RPMI8226 (cell line): Measurements from ENCODE around the gene FNDC3B.
A peak's percentile ranks its signal among the peaks of the same experiment; 100 is the strongest.
"Not testable (repeated sequence)": the region's sequence is repeated elsewhere in the genome, so short reads cannot be mapped to it uniquely, and the experiment has no call there.

Experiments used
- DNase-seq: peaks from one replicate; pipeline ENCODE4 v3.0.0-alpha.2; 2015

The FNDC3B gene

DNA sequence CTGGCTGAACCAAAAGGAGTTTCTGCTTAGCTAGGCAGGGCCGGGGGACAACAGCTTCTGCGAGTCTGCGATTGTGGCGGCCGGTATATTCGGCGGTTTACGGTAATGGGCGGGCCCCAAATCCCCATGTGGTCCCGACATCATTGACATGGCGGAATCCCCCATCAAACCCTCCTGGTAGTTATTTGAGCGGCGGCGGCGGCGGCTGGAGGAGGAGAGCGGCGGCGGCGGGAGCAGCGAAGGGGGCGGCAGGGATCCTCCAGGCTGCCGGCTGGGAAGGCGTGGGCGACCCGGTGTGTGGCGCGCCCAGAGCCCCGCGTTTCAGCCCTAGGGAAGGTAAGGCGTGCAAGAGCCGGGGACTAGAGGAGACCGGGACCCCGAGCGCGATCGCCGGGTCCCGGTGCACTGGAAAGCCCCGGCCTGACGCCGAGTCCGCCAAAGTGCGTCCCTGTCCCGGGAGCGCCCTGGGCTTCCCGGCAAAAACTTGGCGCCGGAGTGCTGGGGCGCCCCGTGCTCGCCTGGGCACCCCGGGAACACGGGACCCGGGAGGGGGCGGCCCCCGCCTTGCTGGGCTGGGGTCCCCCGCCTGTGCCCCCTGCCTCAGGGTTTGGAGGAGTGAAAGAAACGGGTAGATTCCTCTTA is at the start of gene FNDC3B:
FNDC3B (plus strand) TSS at position 143 of the 642 bp plus-strand sequence. CDS start 72,902 bp downstream, outside the sequence.
- peak; percentile 99 for DNase-seq

DNA sequence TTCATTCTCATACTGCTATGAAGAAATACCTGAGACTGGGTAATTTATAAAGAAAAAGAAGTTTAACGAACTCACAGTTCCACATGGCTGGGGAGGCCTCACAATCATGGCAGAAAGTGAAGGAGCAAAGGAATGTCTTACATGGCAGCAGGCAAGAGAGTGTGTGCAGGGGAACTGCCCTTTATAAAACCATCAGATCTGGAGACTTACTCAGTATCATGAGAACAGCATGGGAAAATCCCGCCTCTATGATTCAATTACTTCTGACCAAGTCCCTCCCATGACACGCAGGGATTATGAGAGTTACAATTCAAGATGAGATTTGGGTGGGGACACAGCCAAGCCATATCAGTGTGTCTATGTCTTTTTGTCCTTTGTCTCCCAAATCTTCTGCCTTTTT is 49.1 kb upstream of the FNDC3B start:
- DNase-seq = not testable (repeated sequence)

DNA sequence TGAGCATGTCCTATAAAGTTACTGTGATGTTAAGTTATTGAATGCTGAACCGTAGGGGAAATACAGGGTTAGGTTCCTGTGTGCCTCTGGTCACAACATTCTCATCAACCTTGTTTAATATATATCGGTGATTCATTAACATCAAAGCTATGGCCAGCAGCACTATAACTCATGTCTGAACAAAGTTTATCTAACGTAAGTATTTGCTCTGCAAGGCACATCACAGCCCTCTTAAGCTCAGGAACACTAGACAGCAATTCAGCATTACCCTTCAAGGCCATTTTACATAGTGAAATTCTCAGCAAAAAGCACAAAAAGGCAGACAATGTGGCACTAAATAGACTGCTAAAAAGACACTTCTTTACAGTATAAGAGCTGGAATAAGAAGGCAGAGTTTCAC is 48.2 kb upstream of the FNDC3B start:
- DNase-seq = no peak

DNA sequence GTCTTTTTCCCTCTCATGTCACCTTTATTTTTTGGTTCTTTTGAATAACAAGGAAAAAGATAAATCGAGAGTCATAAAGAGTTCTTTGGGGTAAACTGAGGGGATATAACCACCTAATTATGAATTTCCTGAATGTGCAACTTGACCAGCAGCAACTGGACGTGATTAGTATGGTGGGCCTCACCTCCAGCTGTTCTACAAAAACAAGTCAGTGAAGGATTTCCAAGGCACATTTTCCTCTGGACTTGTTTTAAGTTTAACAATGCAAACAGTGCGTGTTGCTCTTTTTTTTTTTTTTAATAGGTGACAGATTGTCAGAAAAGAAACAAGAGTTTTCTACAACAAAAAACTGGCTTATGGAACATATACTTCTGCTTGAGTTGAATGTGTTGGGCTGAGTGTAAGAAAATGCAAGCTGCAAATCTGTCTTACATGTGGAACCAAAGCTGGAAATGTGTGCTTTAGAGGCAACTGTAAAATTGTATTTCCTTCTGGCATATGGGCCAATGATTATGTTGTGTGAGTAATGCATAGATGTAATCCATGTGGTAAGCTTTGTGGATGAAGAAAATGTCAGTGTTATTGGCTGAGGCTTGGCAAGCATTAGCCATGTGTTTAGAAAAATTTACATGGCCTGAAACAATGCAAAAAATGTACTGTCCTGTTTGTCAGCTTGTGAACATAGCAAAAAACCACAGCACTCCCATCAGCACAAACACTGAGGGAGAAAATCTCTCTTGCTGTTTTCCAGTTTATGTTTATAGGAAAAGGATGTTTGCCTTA is 44.5 kb upstream of the FNDC3B start:
- no peak for DNase-seq

DNA sequence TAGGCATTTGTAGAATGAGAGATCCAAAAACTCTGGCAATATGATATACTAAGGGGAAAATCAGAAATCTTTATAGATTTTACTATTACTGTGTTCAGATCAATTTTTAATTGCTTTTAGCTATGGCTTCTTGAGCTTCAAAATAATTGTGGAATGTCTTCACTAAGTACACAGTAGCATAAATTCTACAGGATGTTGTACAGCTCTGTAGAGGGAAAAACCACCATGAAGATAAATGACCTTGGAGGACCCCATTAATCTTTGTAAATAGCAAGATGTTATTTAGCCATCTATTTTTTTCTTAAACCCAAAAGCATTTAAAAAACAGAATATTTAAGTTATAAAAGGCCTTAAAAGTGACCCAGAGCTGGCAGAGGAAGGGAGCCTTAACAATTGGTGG is 43.9 kb upstream of the FNDC3B start:
- DNase-seq = no peak

DNA sequence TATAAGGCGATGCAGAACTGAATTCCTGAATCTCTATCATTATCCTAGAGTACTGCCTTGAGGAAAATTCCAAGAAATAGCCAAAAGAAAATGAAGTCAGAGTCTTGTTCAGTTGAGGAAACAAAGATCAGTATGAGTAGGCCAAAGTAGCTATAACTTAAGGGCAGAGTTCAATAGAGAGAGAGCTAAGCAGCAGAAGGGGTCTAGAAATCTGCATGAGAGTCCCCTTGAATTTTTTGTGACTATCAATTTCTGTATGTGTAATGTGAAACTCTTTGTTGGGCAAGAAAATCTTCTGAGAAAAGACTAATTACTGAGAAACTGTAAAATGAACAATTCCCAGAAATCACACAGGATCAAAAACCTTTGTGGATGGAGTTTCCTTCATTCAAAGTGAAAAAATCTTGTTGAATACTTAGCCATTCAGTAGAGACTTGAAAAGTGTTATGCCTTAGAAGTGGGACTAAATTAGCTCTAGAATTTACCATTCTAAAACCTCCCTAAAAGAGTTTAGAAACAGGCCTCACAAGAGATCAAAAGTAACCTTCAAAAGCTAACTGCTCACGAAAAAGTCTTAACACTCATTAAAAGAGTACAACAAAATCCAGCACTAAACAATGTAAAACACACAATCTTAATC is 43.1 kb upstream of the FNDC3B start:
- no peak for DNase-seq

DNA sequence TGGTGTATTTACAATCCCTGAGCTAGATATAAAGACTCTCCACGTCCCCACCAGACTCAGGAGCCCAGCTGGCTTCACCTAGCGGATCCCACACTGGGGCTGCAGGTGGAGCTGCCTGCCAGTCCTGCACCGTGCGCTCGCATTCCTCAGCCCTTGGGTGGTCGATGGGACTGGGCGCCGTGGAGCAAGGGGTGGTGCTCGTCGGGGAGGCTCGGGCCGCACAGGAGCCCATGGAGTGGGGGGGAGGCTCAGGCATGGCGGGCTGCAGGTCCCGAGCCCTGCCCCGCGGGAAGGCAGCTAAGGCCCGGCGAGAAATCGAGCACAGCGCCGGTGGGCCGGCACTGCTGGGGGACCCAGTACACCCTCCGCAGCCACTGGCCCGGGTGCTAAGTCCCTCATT is 40.6 kb upstream of the FNDC3B start:
- DNase-seq = not testable (repeated sequence)

DNA sequence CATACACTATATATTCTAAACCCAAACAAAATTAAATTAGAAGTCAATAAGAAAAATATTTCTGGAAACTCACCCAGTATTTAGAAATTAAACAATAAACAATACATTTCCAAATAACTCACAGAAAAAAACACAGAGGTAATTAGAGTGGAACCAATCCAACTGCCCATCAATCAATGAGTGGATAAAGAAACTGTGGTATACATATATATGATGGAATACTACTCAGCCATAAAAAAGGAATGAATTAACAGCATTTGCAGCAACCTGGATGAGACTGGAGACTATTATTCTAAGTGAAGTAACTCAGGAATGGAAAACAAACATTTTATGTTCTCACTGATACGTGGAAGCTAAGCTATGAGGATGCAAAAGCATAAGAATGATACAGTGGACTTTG is 37.8 kb upstream of the FNDC3B start:
- not testable (repeated sequence) for DNase-seq

DNA sequence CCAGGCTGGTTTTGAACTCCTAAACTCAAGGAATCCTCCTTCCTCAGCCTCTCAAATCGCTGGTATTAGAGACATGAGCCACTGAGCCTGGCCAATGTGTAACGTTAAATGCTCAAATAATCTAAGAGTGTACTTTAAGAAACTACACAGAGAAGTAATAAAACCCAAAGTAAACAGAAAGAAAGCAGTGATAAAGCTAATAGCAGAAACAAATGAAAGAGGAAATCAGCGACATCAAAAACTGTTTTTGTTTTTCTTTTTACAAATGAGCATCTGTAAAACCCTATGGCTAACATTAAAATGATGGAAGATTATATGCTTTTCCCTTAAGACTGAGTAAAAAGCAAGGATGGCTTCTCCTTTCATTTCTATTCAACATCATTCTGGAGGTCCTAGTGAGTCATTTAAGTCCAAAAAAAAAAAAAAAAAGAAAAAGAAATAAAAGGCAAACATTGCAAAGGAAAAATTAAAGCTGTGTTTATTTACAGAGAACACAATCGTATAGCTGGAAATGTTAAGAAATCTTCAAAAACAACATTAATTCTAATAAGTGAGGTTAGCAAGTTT is 36.8 kb upstream of the FNDC3B start:
- no peak for DNase-seq

DNA sequence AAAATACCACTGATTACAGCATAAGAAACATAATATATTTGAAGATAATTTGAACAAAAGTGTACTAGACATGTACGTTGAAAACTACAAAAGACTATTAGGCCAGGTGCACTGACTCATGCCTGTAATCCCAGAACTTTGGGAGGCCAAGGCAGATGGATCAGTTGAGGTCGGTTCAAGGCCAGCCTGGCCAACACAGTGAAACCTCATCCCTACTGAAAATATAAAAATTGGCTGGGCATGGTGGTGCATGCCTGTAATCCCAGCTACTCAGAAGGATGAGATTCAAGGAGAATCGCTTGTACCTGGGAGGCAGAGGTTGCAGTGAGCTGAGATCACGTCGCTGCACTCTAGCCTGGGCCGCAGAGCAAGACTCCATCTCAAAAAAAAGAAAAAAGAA is 36.2 kb upstream of the FNDC3B start:
- no peak for DNase-seq

DNA sequence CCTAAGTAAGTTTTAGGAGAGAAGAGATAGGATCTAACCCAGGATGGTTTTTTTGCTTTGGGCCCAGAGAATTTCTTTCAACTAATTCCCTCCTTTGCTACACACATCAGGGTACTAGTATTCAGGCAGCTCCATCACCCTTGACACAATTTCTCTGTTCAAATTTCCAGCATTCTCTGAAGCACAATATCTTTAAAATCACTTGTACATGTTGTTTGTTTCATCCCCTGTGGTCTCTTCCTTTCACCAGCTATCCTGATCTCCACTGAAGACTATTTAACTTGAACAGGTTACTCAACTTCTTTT is 32.4 kb upstream of the FNDC3B start:
- no peak for DNase-seq

DNA sequence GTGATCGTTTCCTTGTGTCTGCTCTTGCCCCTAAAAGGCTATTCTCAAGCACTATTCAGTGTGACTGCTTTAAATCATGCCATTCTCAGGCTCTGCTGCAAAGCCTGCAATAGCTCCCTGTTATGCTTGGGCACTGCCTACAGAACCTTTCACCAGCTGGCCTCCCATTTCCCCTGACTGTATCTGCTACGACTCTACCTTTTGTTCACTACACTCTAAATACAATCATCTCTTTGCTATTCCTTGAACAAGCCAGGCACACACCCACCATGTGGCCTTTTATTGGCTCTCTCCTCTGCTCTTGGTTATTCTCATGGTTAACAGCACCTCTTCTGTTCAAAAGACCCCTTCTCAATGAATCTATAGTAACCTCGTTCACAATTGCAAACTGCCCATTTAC is 29.6 kb upstream of the FNDC3B start:
- DNase-seq = no peak

DNA sequence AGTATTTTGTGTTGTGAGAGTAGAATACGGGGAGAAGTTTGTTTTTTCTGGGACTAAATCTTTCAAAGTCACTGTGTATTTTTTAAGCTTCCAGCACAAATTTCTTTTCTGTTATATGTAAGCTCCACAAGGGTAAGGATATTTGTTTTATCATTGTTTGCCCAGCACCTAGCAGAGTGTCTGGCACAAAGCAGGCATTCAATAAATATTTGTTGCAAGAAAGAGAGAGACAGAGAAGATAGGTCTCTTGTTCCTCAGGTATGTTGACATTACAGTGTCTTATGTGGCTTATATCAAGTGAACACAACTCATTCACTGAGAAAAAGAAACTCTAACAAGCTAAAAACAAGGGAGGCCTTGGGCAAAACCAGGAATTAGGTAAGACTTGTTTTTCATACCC is 26.6 kb upstream of the FNDC3B start:
- DNase-seq = no peak

DNA sequence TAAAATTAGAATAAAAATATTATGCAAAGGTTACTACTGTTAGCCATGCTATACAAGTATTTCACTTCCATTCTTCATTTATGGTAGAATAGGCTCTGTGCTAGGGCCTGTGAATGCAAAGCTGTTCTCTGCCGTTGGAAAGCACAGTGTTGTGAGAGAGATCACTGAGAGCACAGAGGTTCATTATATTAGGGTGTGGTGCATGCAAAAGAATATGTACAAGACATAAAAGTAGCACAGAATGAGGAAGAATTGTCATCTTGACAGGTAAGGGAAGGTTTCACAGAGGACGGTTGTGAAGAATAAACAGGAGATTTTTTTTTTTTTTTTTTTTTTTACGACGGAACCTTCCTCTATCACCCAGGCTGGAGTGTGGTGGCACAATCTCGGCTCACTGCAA is 25.2 kb upstream of the FNDC3B start:
- DNase-seq = no peak

DNA sequence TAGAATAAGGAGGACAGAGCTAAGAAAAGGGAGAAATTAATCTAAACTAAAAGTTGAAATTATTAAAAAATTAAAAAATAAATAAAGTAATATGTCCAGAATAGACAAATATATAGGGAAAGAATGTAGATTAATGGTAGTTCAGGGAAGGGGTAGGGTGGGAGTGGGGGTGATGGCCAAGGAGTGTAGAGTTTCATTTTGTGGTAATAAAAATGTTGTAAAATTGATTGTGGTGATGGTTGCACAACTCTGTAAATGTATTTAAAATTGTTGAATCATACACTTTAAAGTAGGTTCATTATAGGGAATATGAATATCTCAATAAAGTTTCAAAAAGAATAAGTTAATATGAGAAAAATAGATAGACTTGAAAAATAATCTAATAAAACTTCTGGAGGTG is 21.0 kb upstream of the FNDC3B start:
- DNase-seq = no peak

DNA sequence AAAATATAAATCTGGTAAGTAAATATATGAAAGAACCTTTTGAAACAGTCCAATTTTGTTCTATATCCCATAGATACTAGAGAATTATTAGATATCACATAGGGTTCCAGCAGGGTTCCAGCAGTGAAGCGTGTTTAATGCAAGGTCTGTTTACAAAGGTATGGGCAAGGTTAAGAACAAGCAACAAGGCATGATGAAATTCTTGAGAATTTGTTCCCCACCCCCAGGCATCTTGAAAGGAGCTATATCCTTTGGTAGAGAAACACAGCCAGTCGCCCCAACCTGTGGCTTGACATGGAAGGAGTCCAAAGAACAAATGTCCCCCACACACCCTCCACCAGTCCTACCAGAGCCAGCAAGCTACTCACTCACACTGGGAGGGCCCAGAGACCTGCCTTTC is 18.6 kb upstream of the FNDC3B start:
- no peak for DNase-seq

DNA sequence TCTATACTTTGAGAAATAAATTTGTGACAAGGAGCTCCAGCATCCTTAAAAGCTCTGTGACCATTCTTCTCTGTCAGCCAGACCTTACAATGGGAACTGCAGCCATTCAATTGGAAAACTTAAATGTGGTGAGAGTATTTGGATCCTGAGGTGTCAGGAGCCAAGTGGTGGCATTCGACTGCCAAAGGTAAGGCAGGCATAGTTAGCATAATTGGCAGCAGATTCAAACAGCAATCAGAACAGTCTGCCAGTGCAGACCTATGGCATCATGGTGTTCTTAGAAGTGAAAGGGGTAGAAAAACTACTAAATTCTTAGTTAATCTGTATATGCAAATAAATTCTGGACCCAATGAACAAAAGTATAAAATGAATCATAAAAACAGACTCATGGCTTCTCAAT is 18.2 kb upstream of the FNDC3B start:
- no peak for DNase-seq

DNA sequence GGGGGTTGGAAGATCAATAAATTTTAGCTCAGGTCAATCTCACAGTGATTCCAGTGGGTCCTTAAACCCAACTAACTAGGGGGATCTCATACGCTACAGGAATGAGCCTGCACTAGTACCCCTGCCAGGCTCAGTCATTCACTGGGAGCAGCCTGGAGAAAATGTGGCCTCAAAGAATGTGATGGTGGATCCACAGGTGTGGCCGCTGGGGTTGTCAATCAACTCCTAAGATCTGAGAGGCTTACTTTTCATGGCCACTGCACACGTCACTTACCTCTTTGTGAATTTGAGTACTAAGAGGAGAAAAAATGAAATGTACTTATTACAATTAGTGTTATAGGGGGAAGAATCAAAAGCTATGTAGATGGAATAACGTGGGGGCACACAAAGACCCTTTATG is 17.5 kb upstream of the FNDC3B start:
- no peak for DNase-seq

DNA sequence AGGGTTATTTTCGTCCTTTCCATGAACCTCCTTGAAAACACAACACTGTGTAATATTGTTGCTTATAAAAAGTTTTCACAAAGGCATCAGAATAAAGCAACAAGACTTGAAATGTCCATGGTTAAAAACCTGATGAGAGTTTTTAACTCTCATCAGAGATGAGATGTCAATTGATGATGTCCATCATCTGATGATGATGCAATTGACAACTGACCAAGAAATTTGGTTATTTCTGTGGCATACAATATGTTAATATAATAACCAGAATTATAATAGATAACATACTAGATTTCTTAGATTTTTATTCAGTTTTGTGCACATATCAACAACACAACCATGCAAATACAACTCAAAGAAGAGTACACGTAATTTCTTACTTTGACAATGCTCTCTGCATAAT is 15.5 kb upstream of the FNDC3B start:
- DNase-seq = no peak

DNA sequence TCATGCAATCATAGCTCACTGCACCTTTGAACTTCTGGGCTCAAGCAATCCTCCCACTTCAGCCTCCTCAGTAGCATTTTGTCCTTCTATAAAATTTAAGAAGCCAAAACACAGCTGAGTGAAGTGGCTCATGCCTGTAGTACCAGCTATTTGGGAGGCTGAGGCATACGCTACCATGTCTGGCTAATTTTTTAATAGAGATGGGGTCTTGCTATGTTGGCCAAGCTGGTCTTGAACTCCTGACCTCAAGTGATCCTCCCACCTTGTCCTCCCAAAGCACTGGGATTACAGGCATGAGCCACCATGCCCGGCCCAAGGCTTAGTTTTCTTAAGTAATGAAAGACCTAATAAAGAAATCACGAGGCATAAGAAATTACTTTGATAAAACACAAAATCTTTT is 14.7 kb upstream of the FNDC3B start:
- no peak for DNase-seq

DNA sequence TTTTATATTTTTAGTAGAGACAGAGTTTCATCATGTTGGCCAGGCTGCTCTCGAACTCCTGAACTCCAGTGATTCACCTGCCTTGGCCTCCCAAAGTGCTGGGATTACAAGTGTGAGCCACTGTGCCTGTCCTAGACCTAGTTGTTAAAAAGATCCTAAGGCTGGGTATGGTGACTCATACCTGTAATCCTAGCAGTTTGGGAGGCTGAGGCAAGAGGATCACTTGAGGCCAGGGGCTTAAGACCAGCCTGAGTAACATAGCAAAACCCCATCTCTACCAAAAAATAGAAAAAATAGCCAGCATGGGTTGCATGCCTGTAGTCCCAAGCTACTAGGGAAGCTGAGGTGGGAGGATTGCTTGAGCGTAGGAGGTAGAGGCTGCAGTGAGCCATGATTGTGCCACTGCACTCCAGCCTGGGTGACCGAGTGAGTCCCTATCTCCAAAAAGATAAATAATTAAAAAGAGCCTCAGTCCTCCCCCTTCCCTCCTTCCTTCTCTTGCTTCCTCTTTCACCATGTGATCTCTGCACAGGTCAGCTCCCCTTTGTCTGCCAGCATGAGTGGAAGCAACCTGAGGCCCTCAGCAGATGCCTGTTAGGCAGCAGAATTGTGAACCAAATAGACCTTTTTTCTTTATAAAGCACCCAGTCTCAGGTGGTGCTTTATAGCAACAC is 9.8 kb upstream of the FNDC3B start:
- DNase-seq = no peak

DNA sequence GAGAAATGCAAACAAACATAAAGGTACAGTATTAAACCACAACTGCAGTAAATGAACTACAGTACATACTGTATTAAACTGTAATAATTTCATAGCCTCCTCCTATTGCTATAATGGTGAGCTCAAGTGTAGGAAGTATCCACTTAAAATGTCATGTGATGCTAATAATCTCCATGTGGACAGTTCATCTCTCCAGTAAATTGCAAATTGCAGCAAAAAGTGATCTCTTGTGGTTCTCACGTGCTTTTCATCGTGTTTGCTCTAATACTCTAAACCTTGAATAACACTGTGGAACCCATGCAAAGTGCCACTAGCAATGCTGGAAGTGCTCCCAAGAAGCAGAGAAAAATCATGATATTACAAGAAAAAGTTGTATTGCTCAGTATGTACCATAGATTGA is 9.2 kb upstream of the FNDC3B start:
- no peak for DNase-seq

DNA sequence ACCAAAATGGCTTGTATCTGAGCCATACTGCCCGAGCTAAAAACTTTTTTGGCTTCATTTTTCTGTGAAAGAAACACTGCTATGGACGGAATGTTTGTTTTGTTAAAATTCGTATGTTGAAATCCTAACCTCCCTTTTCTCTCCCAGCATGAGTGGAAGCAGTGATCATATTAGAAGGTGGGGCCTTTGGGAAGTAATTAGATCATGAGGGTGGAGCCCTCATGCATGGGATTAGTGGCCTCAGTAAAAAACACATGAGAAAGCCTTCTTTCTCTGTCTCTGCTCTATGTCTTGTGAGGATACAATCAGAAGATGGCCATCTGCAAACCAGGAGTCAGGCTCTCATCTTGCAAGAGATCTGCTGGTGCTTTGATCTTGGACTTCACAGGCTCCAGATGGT is 7.4 kb upstream of the FNDC3B start:
- DNase-seq = no peak

DNA sequence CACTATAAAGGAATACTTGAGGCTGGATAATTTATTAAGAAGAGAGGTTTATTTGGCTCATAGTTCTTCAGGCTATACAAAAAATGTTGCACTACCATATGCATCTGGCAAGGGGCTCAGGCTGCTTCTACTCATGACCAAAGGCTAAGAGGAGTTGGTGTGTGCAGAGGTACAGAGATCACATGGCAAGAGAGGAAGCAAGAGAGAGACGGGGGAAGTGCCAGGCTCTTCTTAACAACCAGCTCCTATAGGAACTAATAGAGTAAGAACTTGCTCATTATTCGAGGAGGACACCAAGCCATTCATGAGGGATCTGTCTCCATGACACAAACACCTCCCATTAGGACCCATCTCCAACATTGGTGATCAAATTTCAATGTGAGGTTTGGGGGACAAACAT is 6.0 kb upstream of the FNDC3B start:
- no peak for DNase-seq
